Heart left ventricle (tissue), 16 donors: Measurements from ENCODE around the gene TENT4B. TPM values are rescaled to one million over a fixed set of nuclear protein-coding genes. Genes with fewer than 3 reads are reported as not detected.

Source experiments
- ATAC-seq, 4 donors: fragments of 200-7000 bp; cut with Tn5 transposase; one replicate each; pipeline ENCODE4 v1.9.1; 2020 to 2022; ENCODE audit warnings: moderate library complexity in 4 of 4, mild to moderate bottlenecking in 3 of 4, moderate number of reproducible peaks in 1 of 4
- DNase-seq, 5 donors: peaks; one replicate each; pipeline ENCODE4 v3.0.0-alpha.2; 2020
- H3K27ac ChIP-seq, 12 donors: fragments of 200-600 bp; sonication (generic) in 4 of 12; one replicate each; pipeline versions ENCODE4 v1.5.0 to v1.8.0; 2016 to 2022; ENCODE audit warnings: mild to moderate bottlenecking in 2 of 12
- H3K27me3 ChIP-seq, 9 donors: fragments of 200-600 bp; sonication (generic) in 2 of 9; one replicate each; pipeline versions ENCODE4 v1.5.1 to v1.8.0; 2016 to 2022; ENCODE audit warnings: mild to moderate bottlenecking in 3 of 9
- H3K36me3 ChIP-seq, 9 donors: fragments of 200-600 bp; sonication (generic) in 2 of 9; one replicate each; pipeline versions ENCODE4 v1.5.0 to v1.8.0; 2018 to 2022; ENCODE audit warnings: mild to moderate bottlenecking in 2 of 9
- H3K4me1 ChIP-seq, 12 donors: fragments of 200-600 bp; sonication (generic) in 4 of 12; one replicate each; pipeline versions ENCODE4 v1.5.0 to v1.8.0; 2016 to 2022; ENCODE audit warnings: mild to moderate bottlenecking in 3 of 12
- H3K4me3 ChIP-seq, 12 donors: fragments of 200-600 bp; sonication (generic) in 4 of 12; one replicate each; pipeline versions ENCODE4 v1.5.0 to v1.8.0; 2017 to 2022; ENCODE audit warnings: mild to moderate bottlenecking in 9 of 12, moderate library complexity in 4 of 12
- H3K9me3 ChIP-seq, 12 donors: fragments of 200-600 bp; sonication (generic) in 4 of 12; one replicate each; pipeline versions ENCODE4 v1.5.0 to v1.8.0; 2016 to 2022; ENCODE audit warnings: mild to moderate bottlenecking in 1 of 12
- POLR2A ChIP-seq, 2 donors: fragments of 450-650 bp; IDR thresholded peaks; one replicate each; pipeline ENCODE4 v1.6.1; 2017; ENCODE audit warnings: antibody characterized with exemption in 2 of 2, mild to moderate bottlenecking in 2 of 2, moderate library complexity in 2 of 2
- WGBS, 4 donors: extraction: QIAGEN DNeasy Blood & Tissue Kit in 2 of 4; methylation state at CpG; one replicate each; pipeline versions ENCODE4 v1.1.5 to v1.1.7; 2013 to 2018; 5-methylcytosine and 5-hydroxymethylcytosine counted together
- intact Hi-C, 10 donors: fragments of 100-400 bp; cut with DNase I; formaldehyde crosslinking; loops; one replicate each; pipeline versions ENCODE4 v1.11.1 to v1.14.2; 2022
- polyA plus RNA-seq, 2 donors: library from polyadenylated mRNA; stranded (reverse); fragments of 200-250 nt; gene quantifications; one replicate each; pipeline ENCODE4 v1.2.3, GENCODE V29; 2013
- total RNA-seq, 9 donors: library from RNA; depleted of rRNA in 2 of 9; stranded (reverse); fragments of >200 nt in 2 of 9; fragmentation: NEBNext Ultra II Directional in 3 of 9; extraction: Animal tissue kit (Norgen Biotek cat#: 25700) in 3 of 9; gene quantifications; one replicate each; pipeline versions ENCODE4 v1.1.0 to v1.2.4, GENCODE V29; 2016 to 2023
- TF ChIP-seq, protein P1 (sequence below), 12 donors: fragments of 200-600 bp; sonication (generic) in 4 of 12; IDR thresholded peaks; one replicate each; pipeline versions ENCODE4 v1.5.0 to v1.8.0; 2018 to 2022; ENCODE audit warnings: antibody characterized with exemption in 12 of 12, mild to moderate bottlenecking in 5 of 12
- donor health status: ischemic (EF 13 %, LVEDD 7.1; RV severe dilation, severe dysfunction).
- donor health status: healthy with polysubstance abuse.
- donor health status: DM: no; HTN: yes; CAD: no.
- donor health status: DM: no; HTN: no; CAD: no.
- donor health status: ischemic (EF 25% LVEDD 6.9; RV normal size, moderate dysfunction).
- donor health status: ischemic (EF 25% LVEDD 5.7; RV mildly dilated, moderate dysfunction).
- donor health status: healthy.
- donor health status: DM: yes; HTN: yes; CAD: no.
- donor health status: ischemic (EF 35%, LVEDD 5.7; RV mildly dilated, moderate dysfunction).
- donor health status: nonischemic (EF 11% LVEDD 7.7; RV severe dilation, severe dysfunction).
- donor health status: DM: yes; HTN: yes; CAD: no.
- donor health status: PGD.
- donor health status: ischemic (EF 29% LVEDD 5.4; RV normal size, mild dysfunction).
- donor health status: nonischemic (EF 23%, LVEDD 6.1; RV moderate dilation, normal function).

The TENT4B gene
- total and polyA plus RNA-seq, 11 donors, result 2.2 to 8.8 (median 6.5) TPM

DNA sequence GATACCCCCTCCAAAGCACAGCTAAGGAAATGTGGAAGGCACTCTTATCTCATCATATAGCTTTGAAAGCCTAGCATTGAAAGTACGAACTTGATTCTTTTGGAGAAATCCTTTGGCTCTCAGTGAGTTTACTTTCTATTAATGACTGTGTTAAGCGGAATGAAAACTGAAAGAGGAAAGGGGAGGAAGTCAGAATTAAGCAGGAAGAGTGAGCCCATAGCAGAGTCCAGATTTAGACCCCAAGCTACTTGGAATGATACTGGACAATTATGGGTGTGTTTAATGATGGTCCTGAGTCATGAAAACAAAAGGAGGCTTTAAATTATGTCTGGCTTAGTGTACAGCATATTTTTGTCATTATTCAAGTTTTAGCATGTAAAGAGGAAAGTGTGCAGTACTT lies 42.2 kb downstream of the TENT4B start:
- intact Hi-C loops, result no loop called here
- Histone ChIP-seq H3K27me3 (no peaks in the 10 kb centered on the region), H3K36me3 (no peaks in the 10 kb centered on the region), H3K9me3 (no peaks in the 10 kb centered on the region), H3K4me3 (peak overlapping the region in 1 of 12 donors; percentile 8), H3K4me1 (peaks cover 0 to 51% (median 16%) of the 10 kb centered on the region in 12 donors), H3K27ac (peak overlapping the region in 1 of 12 donors; percentile 71)
- no peak for DNase-seq
- TF ChIP-seq, protein P1, sequence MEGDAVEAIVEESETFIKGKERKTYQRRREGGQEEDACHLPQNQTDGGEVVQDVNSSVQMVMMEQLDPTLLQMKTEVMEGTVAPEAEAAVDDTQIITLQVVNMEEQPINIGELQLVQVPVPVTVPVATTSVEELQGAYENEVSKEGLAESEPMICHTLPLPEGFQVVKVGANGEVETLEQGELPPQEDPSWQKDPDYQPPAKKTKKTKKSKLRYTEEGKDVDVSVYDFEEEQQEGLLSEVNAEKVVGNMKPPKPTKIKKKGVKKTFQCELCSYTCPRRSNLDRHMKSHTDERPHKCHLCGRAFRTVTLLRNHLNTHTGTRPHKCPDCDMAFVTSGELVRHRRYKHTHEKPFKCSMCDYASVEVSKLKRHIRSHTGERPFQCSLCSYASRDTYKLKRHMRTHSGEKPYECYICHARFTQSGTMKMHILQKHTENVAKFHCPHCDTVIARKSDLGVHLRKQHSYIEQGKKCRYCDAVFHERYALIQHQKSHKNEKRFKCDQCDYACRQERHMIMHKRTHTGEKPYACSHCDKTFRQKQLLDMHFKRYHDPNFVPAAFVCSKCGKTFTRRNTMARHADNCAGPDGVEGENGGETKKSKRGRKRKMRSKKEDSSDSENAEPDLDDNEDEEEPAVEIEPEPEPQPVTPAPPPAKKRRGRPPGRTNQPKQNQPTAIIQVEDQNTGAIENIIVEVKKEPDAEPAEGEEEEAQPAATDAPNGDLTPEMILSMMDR (IDR thresholded peaks at IDR 0.05), result no peak
- TF ChIP-seq POLR2A (IDR thresholded peaks at IDR 0.05), result no peak
- ATAC-seq, result peak in 1 of 4 donors; percentile 36
- 41 to 51% (median 47%) methylated on average over 2 of the region's 2 CpGs for WGBS, 4 donors

DNA sequence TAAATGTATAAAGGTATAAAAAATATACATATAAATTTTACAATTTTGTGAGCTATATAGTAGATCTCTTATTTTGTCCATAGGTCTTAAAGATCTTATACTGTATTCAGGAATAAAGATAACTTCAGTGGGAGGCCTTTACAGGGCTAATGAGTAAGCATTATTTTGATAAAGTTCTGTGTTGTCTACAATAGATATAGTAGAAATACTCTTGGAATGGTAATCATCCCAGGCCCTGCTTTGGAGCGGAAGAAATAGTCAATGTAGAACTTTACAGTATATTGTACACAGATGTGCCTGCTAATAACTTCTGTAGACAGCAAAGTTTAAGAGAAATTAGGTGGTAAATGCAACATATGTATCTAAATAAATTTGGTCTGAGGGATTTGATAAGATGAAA lies 42.6 kb downstream of the TENT4B start:
- ATAC-seq, result no peak
- peak overlapping the region in 1 of 12 donors; percentile 71 for H3K27ac ChIP-seq
- no peak for DNase-seq
- H3K9me3 ChIP-seq, result no peaks in the 10 kb centered on the region
- WGBS, 4 donors, result 85 to 94% (median 89%) methylated on average over 1 of the region's 1 CpG
- H3K4me1 ChIP-seq, result peaks cover 0 to 51% (median 16%) of the 10 kb centered on the region in 12 donors
- no peaks in the 10 kb centered on the region for H3K36me3 ChIP-seq
- no peak overlapping the region for H3K4me3 ChIP-seq
- TF ChIP-seq POLR2A (IDR thresholded peaks at IDR 0.05), result no peak
- TF ChIP-seq, protein P1 (IDR thresholded peaks at IDR 0.05), result no peak
- H3K27me3 ChIP-seq, result no peaks in the 10 kb centered on the region
- intact Hi-C loops, result no loop called here

DNA sequence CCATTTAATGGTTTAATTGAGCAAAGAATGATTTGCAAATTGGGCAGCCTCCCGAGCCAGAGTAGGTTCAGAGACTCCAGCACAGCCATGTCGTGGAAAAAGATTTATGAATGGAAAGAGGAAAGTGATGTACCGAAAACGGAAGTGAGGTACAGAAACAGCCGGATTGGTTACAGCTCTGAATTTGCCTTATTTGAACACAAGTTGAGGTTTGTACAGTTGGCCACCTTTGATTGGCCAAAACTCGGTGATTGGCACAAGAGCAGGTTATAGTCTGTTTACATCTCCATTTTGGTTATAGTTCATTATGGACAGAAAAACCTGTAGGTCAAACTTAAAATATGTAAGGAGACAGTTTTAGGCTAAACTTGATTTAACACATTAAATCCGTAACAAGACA lies 44.5 kb downstream of the TENT4B start:
- no peak for DNase-seq
- TF ChIP-seq POLR2A (IDR thresholded peaks at IDR 0.05), result no peak
- TF ChIP-seq, protein P1 (IDR thresholded peaks at IDR 0.05), result no peak
- intact Hi-C loops, result no loop called here

DNA sequence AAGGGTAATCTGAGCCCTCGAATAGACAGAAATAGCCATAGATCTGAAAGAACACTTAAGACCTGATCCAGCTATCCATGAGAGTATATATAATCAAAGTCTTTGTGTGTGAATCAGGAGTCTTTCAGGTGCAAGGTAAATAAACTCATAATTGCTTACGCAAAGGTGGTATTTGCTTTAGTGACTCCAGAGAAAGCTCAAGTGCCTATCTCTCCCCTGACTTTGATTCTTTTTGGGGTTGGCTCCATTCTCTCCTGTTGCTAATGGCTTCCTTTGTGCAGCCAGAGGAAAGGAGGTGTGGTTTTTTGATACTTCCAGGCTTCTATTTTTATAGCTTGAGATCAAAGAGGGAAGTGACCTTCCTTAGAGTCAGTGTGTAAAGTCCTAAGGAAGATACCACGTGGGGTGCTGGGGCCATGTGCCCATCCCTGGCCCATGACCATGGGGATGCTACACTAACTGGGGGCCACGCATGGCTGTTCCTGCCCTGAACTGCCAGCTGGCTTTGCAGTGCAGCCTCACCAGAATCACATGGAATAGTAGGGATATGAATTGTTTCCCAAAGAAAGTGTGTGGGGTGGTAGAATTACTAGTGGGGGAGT lies 45.8 kb downstream of the TENT4B start:
- Histone ChIP-seq H3K27me3 (no peaks in the 10 kb centered on the region), H3K27ac (no peak overlapping the region), H3K9me3 (no peaks in the 10 kb centered on the region), H3K4me1 (peaks cover 0 to 75% (median 35%) of the 10 kb centered on the region in 12 donors), H3K4me3 (no peak overlapping the region), H3K36me3 (no peaks in the 10 kb centered on the region)
- DNase-seq (no peak), ATAC-seq (peak in 2 of 4 donors; percentile 51 to 76)
- intact Hi-C loops, result no loop called here
- TF ChIP-seq, protein P1 (IDR thresholded peaks at IDR 0.05), result no peak
- no peak for TF ChIP-seq POLR2A (IDR thresholded peaks at IDR 0.05)
- 43 to 58% (median 50%) methylated on average over 4 of the region's 4 CpGs for WGBS, 4 donors

More for the DNA sequence above, 44.5 kb downstream of the TENT4B start:
- Histone ChIP-seq H3K9me3 (no peaks in the 10 kb centered on the region), H3K27me3 (no peaks in the 10 kb centered on the region), H3K4me1 (peaks cover 0 to 65% (median 23%) of the 10 kb centered on the region in 12 donors), H3K27ac (no peak overlapping the region), H3K4me3 (no peak overlapping the region), H3K36me3 (no peaks in the 10 kb centered on the region)
- no peak for ATAC-seq
- 89 to 97% (median 94%) methylated on average over 7 of the region's 7 CpGs for WGBS, 4 donors
